NT2/D1 (cell line): ENCODE data around the gene RFC2.

Experiments
- DNase-seq: peaks from one replicate; pipeline ENCODE4 v3.0.0-alpha.2; 2011; ENCODE audit warnings: low read depth, low spot score
- H3K27me3 ChIP-seq: 2 replicates; pipeline ENCODE4 v1.6.0; 2011; ENCODE audit warnings: mild to moderate bottlenecking; ENCODE audit not compliant: insufficient read length, insufficient read depth
- H3K36me3 ChIP-seq: 2 replicates; pipeline ENCODE4 v1.6.1; 2011; ENCODE audit warnings: mild to moderate bottlenecking, low read length, mixed read lengths; ENCODE audit not compliant: insufficient read depth, insufficient read length
- H3K4me1 ChIP-seq: 2 replicates; pipeline ENCODE4 v1.5.1; 2011; ENCODE audit not compliant: insufficient read depth, insufficient read length
- H3K4me3 ChIP-seq: 2 replicates; pipeline ENCODE4 v1.5.1; 2011; ENCODE audit warnings: low read depth; ENCODE audit not compliant: insufficient read length
- H3K9ac ChIP-seq: 2 replicates; pipeline ENCODE4 v1.6.0; 2011; ENCODE audit warnings: low read depth; ENCODE audit not compliant: insufficient read length
- H3K9me3 ChIP-seq: 2 replicates; pipeline ENCODE4 v1.5.1; 2011; ENCODE audit warnings: mild to moderate bottlenecking, low read length; ENCODE audit not compliant: insufficient read depth
- SUZ12 ChIP-seq: IDR thresholded peaks from 2 replicates; pipeline ENCODE4 v1.6.1; 2011; ENCODE audit not compliant: insufficient read length, insufficient read depth; ENCODE audit errors: extremely low read depth
- YY1 ChIP-seq: IDR thresholded peaks from 2 replicates; pipeline ENCODE4 v1.6.1; 2011; ENCODE audit not compliant: insufficient read length, insufficient read depth
- ZNF274 ChIP-seq: IDR thresholded peaks from 2 replicates; pipeline ENCODE4 v1.6.1; 2011; ENCODE audit warnings: mild to moderate bottlenecking, low read depth, low read length

The RFC2 gene

GRCh38 chr7:74193054-74193453 lies 61.1 kb downstream of the RFC2 start:
- Histone ChIP-seq H3K36me3 (peaks cover 78% of the 10 kb centered on the region), H3K27me3 (no peaks in the 10 kb centered on the region), H3K4me3 (no peak overlapping the region), H3K9ac (no peak overlapping the region), H3K9me3 (no peaks in the 10 kb centered on the region), H3K4me1 (no peaks in the 10 kb centered on the region)
- DNase-seq: no peak
- TF ChIP-seq SUZ12 (no peak), YY1 (no peak), ZNF274 (no peak)

- DNase-seq: no peak
- Histone ChIP-seq H3K4me1 (no peaks in the 10 kb centered on the region), H3K9me3 (no peaks in the 10 kb centered on the region), H3K9ac (no peak overlapping the region), H3K4me3 (no peak overlapping the region), H3K36me3 (peaks cover 81% of the 10 kb centered on the region), H3K27me3 (no peaks in the 10 kb centered on the region)
- TF ChIP-seq SUZ12 (no peak), YY1 (no peak), ZNF274 (no peak)
Observed at GRCh38 chr7:74191231-74191630, 63.0 kb downstream of the RFC2 start.

GRCh38 chr7:74190259-74190658 lies 63.9 kb downstream of the RFC2 start:
- H3K9ac ChIP-seq: no peak overlapping the region
- H3K4me1 ChIP-seq: no peaks in the 10 kb centered on the region
- H3K27me3 ChIP-seq: no peaks in the 10 kb centered on the region
- TF ChIP-seq YY1 (no peak), ZNF274 (no peak), SUZ12 (no peak)
- no peak for DNase-seq
- H3K9me3 ChIP-seq: no peaks in the 10 kb centered on the region
- H3K4me3 ChIP-seq: no peak overlapping the region
- peaks cover 84% of the 10 kb centered on the region for H3K36me3 ChIP-seq

DNA sequence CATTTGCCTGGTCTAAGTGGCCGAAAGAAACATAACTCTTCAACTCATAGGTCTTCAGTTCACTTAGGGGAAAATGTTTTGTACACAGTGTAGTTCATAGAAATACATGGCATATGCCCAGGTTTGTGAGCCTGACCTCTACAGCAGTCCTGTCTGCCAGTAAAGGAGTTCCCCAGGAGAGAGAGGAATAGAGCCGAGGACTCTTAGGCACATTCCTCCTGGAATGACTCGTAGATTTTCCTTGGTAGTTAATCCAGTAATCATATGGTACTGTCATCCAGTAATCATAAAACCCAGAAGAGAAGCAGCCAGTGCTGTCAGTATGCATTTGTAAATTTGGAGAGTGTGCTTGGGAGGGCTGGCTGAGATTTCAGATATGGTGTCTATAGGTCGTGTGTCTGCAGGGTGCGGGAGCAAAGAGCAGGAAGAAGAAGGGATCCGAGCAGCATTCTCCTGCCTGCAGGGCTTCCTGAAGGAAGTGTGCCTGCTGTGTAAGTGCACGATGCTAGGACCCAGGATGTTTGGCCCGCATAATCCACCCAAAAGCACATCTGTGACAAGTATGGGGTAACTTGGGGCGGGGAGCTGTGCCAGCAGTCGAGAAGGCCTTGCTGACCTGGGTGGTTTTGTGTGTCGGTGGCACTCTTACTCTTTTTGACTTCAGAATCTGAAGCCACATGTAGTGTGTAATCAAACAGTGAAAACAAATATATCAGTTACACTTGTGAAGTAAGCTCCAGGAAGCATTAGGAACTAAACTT lies 66.1 kb downstream of the RFC2 start:
- Histone ChIP-seq H3K4me1 (peaks cover 3% of the 10 kb centered on the region), H3K36me3 (peaks cover 75% of the 10 kb centered on the region), H3K4me3 (no peak overlapping the region), H3K9me3 (no peaks in the 10 kb centered on the region), H3K9ac (no peak overlapping the region), H3K27me3 (no peaks in the 10 kb centered on the region)
- no peak for DNase-seq
- TF ChIP-seq YY1: no peak
- TF ChIP-seq SUZ12: no peak
- no peak for TF ChIP-seq ZNF274

- H3K27me3 ChIP-seq: no peaks in the 10 kb centered on the region
- no peaks in the 10 kb centered on the region for H3K9me3 ChIP-seq
- no peak overlapping the region for H3K4me3 ChIP-seq
- H3K36me3 ChIP-seq: peaks cover 67% of the 10 kb centered on the region
- no peak overlapping the region for H3K9ac ChIP-seq
- no peak for DNase-seq
- peaks cover 5% of the 10 kb centered on the region for H3K4me1 ChIP-seq
- TF ChIP-seq YY1: no peak
- no peak for TF ChIP-seq ZNF274
- TF ChIP-seq SUZ12: no peak
Observed at GRCh38 chr7:74185636-74186035, 68.6 kb downstream of the RFC2 start.

GRCh38 chr7:74185016-74185415 lies 69.2 kb downstream of the RFC2 start:
- H3K9ac ChIP-seq: no peak overlapping the region
- peaks cover 67% of the 10 kb centered on the region for H3K36me3 ChIP-seq
- peaks cover 5% of the 10 kb centered on the region for H3K4me1 ChIP-seq
- H3K27me3 ChIP-seq: no peaks in the 10 kb centered on the region
- TF ChIP-seq ZNF274 (no peak), YY1 (no peak), SUZ12 (no peak)
- no peak overlapping the region for H3K4me3 ChIP-seq
- no peaks in the 10 kb centered on the region for H3K9me3 ChIP-seq
- no peak for DNase-seq

- Histone ChIP-seq H3K4me1 (peaks cover 5% of the 10 kb centered on the region), H3K36me3 (peaks cover 67% of the 10 kb centered on the region), H3K9me3 (no peaks in the 10 kb centered on the region), H3K9ac (no peak overlapping the region), H3K27me3 (no peaks in the 10 kb centered on the region), H3K4me3 (no peak overlapping the region)
- no peak for DNase-seq
- TF ChIP-seq ZNF274: no peak
- TF ChIP-seq SUZ12: no peak
- TF ChIP-seq YY1: no peak
Observed at GRCh38 chr7:74183653-74184450, 70.3 kb downstream of the RFC2 start.

- no peak overlapping the region for H3K4me3 ChIP-seq
- DNase-seq: no peak
- H3K27me3 ChIP-seq: no peaks in the 10 kb centered on the region
- no peak for TF ChIP-seq YY1
- TF ChIP-seq ZNF274: no peak
- TF ChIP-seq SUZ12: no peak
- H3K9ac ChIP-seq: no peak overlapping the region
- peaks cover 5% of the 10 kb centered on the region for H3K4me1 ChIP-seq
- H3K36me3 ChIP-seq: peaks cover 65% of the 10 kb centered on the region
- H3K9me3 ChIP-seq: no peaks in the 10 kb centered on the region
Observed at GRCh38 chr7:74183142-74183541, 71.1 kb downstream of the RFC2 start.
